Astrocyte (in vitro differentiated cells and primary cell): ENCODE results near the gene TSNAXIP1. TPM values are rescaled to one million over a fixed set of nuclear protein-coding genes. Genes with fewer than 3 reads are reported as not detected.
A peak's percentile ranks its signal among the peaks of the same experiment; 100 is the strongest.

ENCODE experiments used
- DNase-seq: peaks from one replicate; pipeline ENCODE4 v3.0.0-alpha.2; 2010; ENCODE audit warnings: low read depth
- FAIRE-seq: peaks from 2 replicates; lab custom pipeline; 2011; peaks lifted over from hg19 to GRCh38; lab: Jason Lieb, UNC
- H2AFZ ChIP-seq: 2 replicates; pipeline ENCODE4 v1.6.0; 2012; ENCODE audit warnings: low read depth, low read length, inconsistent platforms
- H3K27ac ChIP-seq: 2 replicates; pipeline ENCODE4 v1.5.1; 2011; ENCODE audit warnings: low read depth, low read length, inconsistent platforms
- H3K27me3 ChIP-seq: 2 replicates; pipeline ENCODE4 v1.6.0; 2011; ENCODE audit warnings: low read length, inconsistent platforms; ENCODE audit not compliant: insufficient read depth
- H3K36me3 ChIP-seq: 2 replicates; pipeline ENCODE4 v1.5.1; 2011; ENCODE audit warnings: low read length, inconsistent platforms; ENCODE audit not compliant: insufficient read depth
- H3K4me1 ChIP-seq: 2 replicates; pipeline ENCODE4 v1.5.1; 2011; ENCODE audit warnings: low read length, inconsistent platforms; ENCODE audit not compliant: insufficient read depth
- H3K4me2 ChIP-seq: 2 replicates; pipeline ENCODE4 v1.6.0; 2012; ENCODE audit warnings: low read length, inconsistent platforms
- H3K4me3 ChIP-seq: 2 replicates; pipeline ENCODE4 v1.5.1; 2011; ENCODE audit warnings: low read depth, mild to moderate bottlenecking, low read length, inconsistent platforms; ENCODE audit not compliant: insufficient read depth
- H3K79me2 ChIP-seq: 2 replicates; pipeline ENCODE4 v1.6.0; 2012; ENCODE audit warnings: mild to moderate bottlenecking, low read length, inconsistent platforms; ENCODE audit not compliant: insufficient read depth
- H3K9ac ChIP-seq: 2 replicates; pipeline ENCODE4 v1.6.0; 2012; ENCODE audit warnings: mild to moderate bottlenecking, low read length, inconsistent platforms
- H3K9me3 ChIP-seq: 2 replicates; pipeline ENCODE4 v1.5.1; 2012; ENCODE audit warnings: low read depth, mild to moderate bottlenecking, low read length, inconsistent platforms; ENCODE audit not compliant: insufficient read depth
- H4K20me1 ChIP-seq: 2 replicates; pipeline ENCODE4 v1.6.0; 2012; ENCODE audit warnings: low read length, inconsistent platforms; ENCODE audit not compliant: insufficient read depth
- H3K27ac Mint-ChIP-seq: one replicate; pipeline ENCODE4 v1.8.0; 2021; ENCODE audit warnings: mild to moderate bottlenecking, mixed read lengths; ENCODE audit not compliant: unreplicated experiment
- H3K27me3 Mint-ChIP-seq: one replicate; pipeline ENCODE4 v1.8.0; 2021; ENCODE audit warnings: low read depth, mixed read lengths; ENCODE audit not compliant: unreplicated experiment
- H3K36me3 Mint-ChIP-seq: one replicate; pipeline ENCODE4 v1.8.0; 2021; ENCODE audit warnings: low read depth, mixed read lengths; ENCODE audit not compliant: unreplicated experiment
- H3K4me1 Mint-ChIP-seq: one replicate; pipeline ENCODE4 v1.8.0; 2021; ENCODE audit warnings: low read depth, mixed read lengths; ENCODE audit not compliant: unreplicated experiment
- H3K4me3 Mint-ChIP-seq: one replicate; pipeline ENCODE4 v1.8.0; 2021; ENCODE audit warnings: mild to moderate bottlenecking, moderate library complexity, mixed read lengths; ENCODE audit not compliant: unreplicated experiment
- H3K9me3 Mint-ChIP-seq: one replicate; pipeline ENCODE4 v1.8.0; 2021; ENCODE audit warnings: mild to moderate bottlenecking, mixed read lengths; ENCODE audit not compliant: unreplicated experiment
- CTCF ChIP-seq: IDR thresholded peaks from 2 replicates; pipeline ENCODE4 v1.5.1; 2011; ENCODE audit warnings: low read depth, mild to moderate bottlenecking, inconsistent platforms, low read length, moderate library complexity; ENCODE audit not compliant: insufficient read depth
- EZH2 ChIP-seq: IDR thresholded peaks from 2 replicates; pipeline ENCODE4 v1.6.1; 2012; ENCODE audit warnings: mild to moderate bottlenecking, low read length, inconsistent platforms; ENCODE audit not compliant: insufficient read depth
- total RNA-seq: library from RNA; stranded (reverse); gene quantifications from 2 replicates; pipeline ENCODE4 v1.2.1, GENCODE V29; 2021

The TSNAXIP1 gene
- total RNA-seq, 1 donor from 2014 or later = 1.5 TPM

- H3K4me3 Mint-ChIP-seq = no peak overlapping the region
- DNase-seq (peak; percentile 44), FAIRE-seq (no peak)
- peaks cover 96% of the 10 kb centered on the region for H3K79me2 ChIP-seq
- peak overlapping the region; percentile 84 for H3K27ac Mint-ChIP-seq
- H3K4me2 ChIP-seq = peak overlapping the region; percentile 14
- peak overlapping the region; percentile 16 for H3K9ac ChIP-seq
- no peaks in the 10 kb centered on the region for H3K27me3 ChIP-seq
- H3K4me1 Mint-ChIP-seq = peaks cover 53% of the 10 kb centered on the region
- H3K9me3 ChIP-seq = no peaks in the 10 kb centered on the region
- H3K4me3 ChIP-seq = no peak overlapping the region
- no peak for TF ChIP-seq CTCF
- TF ChIP-seq EZH2 = no peak
- H3K36me3 Mint-ChIP-seq = peaks cover 22% of the 10 kb centered on the region
- H3K36me3 ChIP-seq = peaks cover 6% of the 10 kb centered on the region
- H3K27ac ChIP-seq = peak overlapping the region; percentile 52
- H4K20me1 ChIP-seq = peaks cover 94% of the 10 kb centered on the region
- no peaks in the 10 kb centered on the region for H3K9me3 Mint-ChIP-seq
- peaks cover 61% of the 10 kb centered on the region for H3K4me1 ChIP-seq
- no peak overlapping the region for H2AFZ ChIP-seq
- H3K27me3 Mint-ChIP-seq = no peaks in the 10 kb centered on the region
Measured at GRCh38 chr16:67860589-67861398, 54.1 kb downstream of the TSNAXIP1 start.

DNA sequence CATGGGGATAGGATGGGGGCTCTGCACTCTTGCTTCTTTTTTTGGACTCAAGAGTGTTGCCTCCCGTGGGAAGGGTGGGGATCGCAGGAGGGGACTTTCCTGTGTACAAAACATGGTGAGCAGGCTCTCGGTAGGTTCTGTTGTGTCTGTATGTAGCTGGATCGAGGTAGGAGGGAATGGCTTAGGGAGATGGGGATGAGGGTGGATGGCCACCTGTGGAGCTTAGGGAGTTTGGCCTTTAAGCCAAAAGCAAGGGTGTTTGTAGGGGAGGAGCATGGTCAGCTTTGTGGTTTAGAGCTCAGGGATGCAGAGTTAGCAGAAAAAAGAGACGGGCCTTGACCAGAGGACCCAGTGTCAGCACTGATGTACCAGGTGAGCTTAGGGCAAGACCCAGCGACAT, 55.2 kb downstream of the TSNAXIP1 start:
- Histone ChIP-seq H3K36me3 (peaks cover 6% of the 10 kb centered on the region), H3K4me2 (no peak overlapping the region), H3K27me3 (no peaks in the 10 kb centered on the region), H3K9me3 (no peaks in the 10 kb centered on the region), H3K27ac (peak overlapping the region; percentile 82), H3K4me3 (no peak overlapping the region), H2AFZ (no peak overlapping the region), H3K79me2 (peaks cover 96% of the 10 kb centered on the region), H3K9ac (no peak overlapping the region), H3K4me1 (peaks cover 58% of the 10 kb centered on the region), H4K20me1 (peaks cover 95% of the 10 kb centered on the region)
- peak overlapping the region; percentile 51 for H3K4me3 Mint-ChIP-seq
- H3K9me3 Mint-ChIP-seq = no peaks in the 10 kb centered on the region
- DNase-seq (no peak), FAIRE-seq (no peak)
- peaks cover 50% of the 10 kb centered on the region for H3K4me1 Mint-ChIP-seq
- TF ChIP-seq EZH2 (no peak), CTCF (no peak)
- no peaks in the 10 kb centered on the region for H3K27me3 Mint-ChIP-seq
- H3K27ac Mint-ChIP-seq = peak overlapping the region; percentile 30
- peaks cover 22% of the 10 kb centered on the region for H3K36me3 Mint-ChIP-seq
